NCI-H774 (cell line): ENCODE results near the gene LMF1.
A peak's percentile ranks its signal among the peaks of the same experiment; 100 is the strongest.
"Not testable (repeated sequence)": the region's sequence is repeated elsewhere in the genome, so short reads cannot be mapped to it uniquely, and the experiment has no call there.

Experiments used
- DNase-seq: peaks from one replicate; lab custom pipeline; 2025; lab: John Stamatoyannopoulos, UW

LMF1 gene

DNA sequence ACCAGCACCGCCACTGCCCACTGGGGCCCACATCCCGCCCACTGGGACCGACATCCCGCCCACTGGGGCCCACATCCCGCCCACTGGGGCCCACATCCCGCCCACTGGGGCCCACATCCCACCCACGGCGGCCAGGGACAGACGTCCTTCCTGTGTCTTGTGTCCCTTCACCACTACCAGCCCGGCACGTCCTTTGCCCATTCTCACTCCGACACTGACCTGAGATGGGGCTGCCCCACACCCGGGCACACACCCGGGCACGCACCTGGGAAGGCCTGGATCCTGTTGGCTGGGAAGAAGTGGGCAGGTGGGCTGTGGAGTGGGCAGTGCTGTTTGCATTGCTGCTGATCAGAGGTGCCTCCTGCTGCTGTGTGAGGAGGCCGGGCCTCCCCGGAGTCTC, 141.9 kb downstream of the LMF1 start:
- DNase-seq: no peak

DNA sequence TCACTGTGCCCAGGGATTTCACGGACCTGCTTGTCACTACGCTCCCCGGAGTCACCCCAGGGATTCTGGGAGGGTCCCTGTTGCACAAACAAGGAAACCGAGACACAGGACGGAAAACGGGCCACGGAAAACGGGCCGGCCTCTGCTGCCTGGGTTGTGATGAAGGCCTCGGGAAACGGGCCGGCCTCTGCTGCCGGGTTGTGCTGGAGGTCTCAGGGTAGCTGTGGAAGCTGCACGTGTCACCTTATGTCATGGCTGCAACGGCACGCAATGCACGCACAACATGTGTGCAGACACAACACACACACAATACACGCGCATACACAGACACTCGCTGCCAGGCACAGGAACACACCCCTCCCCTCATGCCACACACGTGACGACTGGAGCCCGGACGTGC, 143.3 kb downstream of the LMF1 start:
- DNase-seq: no peak

DNA sequence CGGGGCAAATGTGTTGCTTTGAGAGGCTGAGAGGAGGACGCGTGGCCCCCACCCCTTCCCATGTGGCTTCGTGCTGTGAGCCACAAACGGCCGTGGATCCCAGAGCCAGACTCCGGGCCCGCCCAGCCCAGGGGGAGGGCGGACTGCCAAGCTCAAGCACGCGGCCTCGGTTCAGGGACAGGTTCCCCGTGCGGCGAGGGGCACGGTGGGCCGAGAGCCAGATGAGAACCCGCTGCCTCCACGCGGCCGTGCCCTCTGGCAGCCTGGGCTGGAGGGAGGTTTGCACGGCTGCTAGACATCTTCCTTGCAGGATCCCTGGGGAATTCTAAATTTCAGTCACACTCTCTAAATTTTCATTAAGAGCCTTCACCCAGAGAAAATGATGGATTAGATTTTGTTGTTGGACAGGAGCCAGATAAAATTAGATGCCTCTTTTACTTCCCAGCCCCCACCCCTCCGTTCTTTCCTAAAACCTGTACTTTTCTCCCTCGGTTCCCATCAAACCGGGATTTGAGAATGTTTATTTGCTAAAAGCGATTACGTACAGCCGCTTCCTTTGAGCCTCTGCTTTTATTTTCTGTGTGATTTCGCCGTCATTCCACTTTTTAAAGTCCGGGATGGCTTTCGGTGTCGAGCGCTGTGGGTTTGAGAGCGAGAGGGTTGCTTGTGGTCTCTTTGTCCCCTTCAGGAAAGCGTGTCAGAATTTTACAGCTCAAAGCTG, 145.3 kb downstream of the LMF1 start:
- DNase-seq: no peak

DNA sequence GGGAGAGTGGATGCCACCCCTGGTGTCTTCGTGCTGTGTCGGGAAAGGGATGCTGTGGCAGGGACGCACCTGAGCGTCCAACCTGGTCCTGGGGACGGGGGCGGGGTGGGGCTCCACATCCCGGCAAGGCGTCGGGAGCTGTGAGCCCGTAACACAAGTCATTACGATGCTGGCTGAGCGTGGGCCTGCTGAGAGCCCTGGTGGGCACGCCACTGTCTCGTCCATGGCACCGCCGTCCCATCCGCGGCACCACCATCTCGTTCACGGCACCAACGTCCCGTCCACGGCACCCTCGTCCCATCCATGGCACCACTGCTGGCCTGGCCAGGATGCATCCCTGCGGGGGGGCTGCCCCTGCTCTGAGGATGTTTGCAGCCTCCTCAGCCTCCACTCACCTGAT, 146.2 kb downstream of the LMF1 start:
- DNase-seq: no peak

DNA sequence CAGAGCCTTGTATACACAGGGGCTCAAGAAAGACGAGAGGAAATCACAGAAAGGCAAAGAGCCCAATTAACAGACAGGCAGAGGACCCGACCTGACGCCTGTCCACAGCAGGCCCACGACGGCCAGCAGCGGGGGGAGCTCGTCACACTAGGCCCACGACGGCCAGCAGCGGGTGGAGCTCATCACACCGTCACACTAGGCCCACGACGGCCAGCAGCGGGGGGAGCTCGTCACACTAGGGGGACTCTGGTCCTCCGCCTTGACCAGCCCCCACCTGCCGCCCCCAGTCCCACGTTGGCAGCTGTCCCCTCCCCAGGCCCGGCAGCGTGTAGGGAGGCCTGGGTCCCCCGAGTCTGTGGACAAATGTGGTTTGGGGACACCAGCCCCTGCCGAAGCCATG, 146.6 kb downstream of the LMF1 start:
- DNase-seq: no peak

DNA sequence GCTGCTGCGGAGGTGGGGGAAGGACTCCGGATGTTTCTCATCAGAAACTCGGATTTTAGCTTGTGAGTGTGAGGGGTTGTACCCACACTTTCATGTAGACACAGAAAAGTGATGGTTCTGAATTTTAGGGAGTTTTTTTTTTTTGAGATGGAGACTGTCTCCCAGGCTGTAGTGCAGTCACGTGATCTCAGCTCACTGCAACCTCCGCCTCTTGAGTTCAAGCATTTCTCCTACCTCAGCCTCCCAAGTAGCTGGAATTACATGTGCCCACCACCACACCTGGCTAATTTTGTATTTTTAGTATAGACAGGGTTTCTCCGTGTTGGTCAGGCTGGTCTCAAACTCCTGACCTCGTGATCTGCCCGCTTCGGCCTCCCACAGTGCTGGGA, 147.9 kb downstream of the LMF1 start:
- DNase-seq: no peak

DNA sequence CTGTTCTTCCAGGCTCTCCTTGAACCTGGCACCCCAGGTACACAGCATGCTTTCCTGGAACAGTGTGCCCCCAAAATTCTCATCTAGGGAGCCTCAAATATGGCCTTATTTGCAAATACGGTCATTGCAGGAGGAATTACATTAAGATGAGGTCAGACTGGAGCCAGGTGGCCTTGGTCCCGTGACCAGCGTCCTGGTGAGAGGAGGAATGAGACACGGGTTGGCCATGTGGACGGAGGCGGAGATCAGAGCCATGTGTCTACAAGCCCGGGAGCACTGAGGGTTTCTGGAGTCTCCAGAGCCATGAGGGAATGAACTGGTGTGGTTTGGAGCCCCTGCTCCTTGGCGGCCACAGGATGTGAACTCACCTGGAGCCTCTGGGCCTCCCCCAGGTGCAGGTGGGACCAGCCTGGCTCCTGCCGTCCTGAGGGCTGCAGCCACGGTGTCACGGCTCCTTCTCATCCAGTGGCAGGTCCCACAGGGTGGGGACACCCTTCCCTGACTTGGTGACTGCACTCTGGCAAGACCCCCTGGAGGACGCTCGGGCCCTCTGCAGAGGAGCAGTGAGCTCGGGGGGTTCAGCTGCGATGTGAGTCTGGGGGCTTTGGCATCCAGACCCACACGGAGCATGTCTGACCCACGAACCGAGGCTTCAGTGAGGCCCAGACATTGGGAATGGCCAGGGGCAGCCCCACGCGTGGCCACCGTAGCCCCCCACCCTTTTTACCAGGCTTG, 148.4 kb downstream of the LMF1 start:
- peak; percentile 2 for DNase-seq

DNA sequence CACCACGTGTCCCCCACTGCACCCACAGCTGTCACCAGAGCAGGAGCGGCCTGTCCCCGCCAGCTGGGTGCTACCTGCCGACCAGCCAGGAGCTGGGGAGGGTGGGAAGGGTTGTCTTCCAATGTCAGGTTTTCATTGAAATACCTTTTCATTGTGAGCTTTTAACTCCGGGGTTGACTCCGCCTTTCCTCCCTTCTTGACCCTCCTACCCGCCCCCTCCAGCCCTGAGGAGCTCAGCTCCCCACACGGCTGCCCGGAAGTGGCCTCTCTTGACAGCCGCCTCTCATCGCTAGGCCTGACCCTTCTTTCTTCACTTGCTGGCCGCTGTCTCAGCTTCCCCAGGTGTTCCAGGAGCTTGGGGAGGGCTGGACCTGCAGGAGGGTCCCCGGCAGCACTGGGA, 149.0 kb downstream of the LMF1 start:
- DNase-seq: no peak

DNA sequence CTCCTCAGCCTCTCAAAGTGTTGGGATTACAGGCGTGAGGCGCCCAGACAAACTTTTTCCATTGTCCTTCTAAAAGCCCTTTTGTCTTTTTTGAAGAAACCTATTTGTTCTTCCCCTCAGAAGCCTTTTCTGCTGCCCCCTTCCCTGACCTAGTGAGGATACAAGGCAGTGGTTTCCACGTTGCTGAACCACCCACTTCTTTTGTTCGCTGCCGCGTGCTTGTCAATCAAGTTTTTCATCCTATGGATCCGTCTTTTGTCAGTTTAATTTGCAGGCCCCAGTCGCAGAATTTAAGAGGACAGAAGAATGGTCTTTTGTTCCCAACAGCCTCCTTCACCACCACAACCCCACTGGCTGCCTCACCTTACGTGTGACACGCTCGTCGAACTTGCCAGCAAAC, 150.0 kb downstream of the LMF1 start:
- DNase-seq: no peak

DNA sequence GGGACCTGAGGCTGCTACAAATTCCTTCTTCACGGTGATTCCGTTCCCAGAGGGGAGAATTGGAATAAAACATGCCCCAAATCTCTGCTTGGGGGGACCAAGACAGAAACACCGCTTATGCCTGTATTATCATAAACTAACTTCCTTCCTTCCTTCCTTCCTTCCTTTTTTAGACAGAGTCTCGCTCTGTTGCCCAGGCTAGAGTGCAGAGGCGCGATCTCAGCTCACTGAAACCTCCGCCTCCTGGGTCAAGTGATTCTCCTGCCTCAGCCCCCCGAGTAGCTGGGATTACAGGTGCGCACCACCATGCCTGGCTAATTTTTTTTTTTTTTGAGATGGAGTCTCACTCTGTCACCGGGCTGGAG, 150.8 kb downstream of the LMF1 start:
- not testable (repeated sequence) for DNase-seq

DNA sequence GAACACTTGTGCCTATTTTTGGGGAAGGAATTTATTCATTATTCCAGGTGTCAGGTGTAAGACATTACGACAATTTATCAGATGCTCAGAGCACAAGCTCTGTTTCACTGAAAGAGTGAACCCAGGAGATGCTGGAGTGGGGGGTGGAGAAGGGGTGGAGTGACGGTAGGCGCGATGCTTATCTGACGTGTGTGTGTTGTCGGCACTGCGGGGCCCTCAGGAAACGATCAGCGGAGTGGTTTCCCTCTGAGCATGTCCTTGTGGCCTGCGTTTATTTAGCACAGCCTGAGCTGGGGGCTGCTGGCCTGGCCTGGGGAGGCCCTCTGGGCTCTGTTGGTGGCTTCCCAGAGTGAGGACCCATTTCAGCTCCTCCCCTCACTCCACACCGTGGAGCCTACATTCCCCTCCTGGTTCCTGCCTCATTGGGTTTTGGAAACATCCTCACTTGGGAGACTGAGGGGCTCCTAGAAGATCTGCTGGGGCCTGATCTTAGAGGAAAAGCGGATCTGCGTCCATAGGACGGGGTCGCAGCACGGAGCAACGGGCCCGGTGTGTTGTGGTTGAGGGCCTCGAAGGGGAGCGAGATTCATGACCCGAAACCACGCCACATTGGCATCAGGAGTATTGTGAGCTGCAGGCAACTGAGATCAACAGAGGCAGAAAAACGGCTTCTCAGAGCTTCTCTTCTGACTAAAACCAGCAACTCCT, 151.3 kb downstream of the LMF1 start:
- DNase-seq: no peak

DNA sequence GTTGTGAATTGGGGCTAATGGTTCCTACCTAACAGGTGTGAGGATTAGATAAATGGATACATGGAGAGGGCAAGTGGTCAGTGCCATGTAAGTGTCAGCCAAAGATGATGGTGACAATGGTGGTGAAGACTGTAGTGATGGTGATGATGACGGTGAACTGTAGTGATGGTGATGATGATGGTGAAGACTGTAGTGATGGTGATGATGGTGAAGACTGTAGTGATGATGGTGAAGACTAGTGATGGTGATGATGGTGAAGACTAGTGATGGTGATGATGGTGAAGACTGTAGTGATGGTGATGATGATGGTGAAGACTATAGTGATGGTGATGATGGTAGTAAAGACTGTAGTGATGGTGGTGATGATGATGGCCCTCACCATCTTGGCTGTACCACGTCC, 152.2 kb downstream of the LMF1 start:
- DNase-seq: no peak

DNA sequence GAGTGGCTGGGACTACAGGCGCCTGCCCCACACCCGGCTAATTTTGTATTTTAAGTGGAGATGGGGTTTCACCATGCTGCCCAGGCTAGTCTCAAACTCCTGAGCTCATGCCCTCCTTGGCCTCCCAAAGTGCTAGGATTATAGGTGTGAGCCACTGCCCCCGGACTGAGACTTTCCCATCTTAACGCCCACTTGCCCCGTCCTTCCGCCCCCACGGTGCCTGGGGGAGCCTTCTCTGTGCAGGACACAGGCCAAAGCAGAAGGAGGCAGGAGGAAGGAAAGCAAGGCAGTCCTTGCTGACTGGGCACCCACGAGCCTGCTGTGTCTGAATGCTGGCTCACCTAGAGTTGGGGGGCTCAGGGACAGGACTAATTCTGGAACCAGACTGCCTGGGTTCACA, 152.7 kb downstream of the LMF1 start:
- DNase-seq: no peak

DNA sequence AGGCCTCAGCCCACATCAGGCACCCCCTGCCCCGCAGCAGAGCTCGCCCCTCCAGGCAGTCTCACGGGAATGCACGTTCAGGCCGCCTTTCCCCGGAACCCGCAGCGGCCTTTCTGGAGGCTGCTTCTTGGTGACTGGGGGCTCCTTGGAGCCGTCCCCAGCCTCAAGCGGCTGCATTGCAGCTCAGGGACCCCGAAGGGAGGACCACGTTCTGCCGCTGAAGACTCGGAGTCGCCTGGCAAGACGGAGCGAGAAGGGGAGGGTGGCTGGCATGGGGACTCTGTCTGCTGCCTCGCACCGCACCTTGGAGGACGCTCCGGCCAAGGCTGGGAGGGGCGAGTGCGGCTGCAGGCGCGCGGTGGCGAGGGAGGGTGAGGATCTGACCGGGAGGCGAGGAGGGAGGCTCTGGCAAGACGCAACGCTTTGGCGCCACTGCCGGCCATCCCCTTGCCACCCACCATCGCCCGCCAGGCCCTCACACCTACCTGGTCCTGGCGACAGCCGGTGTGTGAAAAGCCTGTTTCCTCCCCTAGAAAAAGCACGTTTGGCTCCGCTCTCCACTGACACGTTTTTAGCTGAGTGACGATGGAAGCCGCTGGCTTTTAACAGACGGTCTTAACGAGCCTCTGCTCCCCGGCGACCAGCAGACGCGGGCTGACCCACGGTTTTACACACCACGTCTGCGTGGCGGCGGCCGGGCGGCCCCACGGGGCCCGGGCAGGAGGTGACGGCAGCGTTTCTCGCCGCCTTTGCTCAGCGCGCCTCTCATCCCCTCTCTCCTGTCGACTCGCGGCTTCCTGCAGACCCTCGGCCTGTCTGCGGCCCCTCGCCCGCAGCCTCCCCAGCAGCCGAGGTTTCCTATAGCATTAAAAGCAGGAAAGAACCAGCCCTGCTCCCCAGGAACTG, 153.5 kb downstream of the LMF1 start:
- no peak for DNase-seq

DNA sequence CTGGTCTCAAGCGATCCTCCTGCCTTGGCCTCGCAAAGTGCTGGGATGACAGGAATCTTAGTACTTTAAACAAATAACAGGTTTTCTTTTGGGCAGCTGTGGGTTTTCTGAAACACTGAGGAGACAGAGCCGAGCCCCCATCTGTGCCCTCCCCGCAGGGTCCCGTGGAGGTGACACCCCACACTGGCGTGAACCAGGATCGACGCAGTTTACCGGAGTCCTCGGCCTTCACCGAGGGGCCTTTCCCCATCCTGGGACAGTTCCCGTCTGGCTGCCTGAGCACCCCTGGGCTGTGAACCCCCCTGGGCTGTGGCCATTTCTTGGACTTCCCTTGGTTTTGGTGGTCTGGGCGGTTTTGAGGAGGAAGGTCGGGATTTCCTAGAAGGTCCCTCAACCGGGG, 154.9 kb downstream of the LMF1 start:
- no peak for DNase-seq

DNA sequence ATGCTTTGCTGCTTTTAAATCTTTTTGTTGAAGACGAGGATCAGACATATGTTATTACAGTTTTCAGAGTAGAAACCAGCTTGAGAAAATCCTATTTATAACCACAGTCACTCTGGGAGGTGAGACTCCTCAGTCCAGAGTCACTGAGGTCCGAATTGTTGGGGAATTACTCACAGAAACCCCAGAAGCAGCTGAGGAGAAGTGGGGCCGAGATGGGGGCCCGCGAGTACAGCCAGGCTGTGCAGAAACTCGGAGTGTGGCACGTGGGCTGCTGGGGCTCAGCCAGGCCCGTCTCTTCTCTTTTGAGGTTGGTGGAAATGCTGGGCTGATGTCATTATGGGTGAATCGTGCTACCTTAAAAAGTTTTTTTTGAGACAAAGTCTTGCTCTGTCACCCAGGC, 155.8 kb downstream of the LMF1 start:
- DNase-seq: no peak

DNA sequence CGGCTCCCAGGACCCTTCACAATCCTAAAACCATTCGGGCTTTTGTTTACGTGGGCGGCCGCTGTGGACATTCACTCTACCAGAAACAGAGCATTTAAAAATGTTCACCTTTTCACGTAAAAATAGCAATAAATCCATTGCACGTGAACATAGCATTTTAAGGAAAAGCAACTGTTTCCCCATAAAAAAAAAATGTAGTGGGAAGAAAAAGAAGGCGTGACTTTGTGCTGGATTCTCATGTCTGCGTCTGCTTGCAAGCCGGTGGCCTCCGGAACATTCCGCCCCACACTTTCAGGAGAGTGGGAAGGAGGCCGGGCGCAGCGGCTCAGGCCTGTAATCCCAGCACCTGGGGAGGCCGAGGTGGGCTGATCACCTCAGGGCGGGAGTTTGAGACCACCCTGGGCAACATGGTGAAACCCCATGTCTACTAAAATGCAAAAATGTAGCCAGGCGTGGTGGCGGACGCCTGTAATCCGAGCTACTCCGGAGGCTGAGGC, 156.8 kb downstream of the LMF1 start:
- DNase-seq: no peak

DNA sequence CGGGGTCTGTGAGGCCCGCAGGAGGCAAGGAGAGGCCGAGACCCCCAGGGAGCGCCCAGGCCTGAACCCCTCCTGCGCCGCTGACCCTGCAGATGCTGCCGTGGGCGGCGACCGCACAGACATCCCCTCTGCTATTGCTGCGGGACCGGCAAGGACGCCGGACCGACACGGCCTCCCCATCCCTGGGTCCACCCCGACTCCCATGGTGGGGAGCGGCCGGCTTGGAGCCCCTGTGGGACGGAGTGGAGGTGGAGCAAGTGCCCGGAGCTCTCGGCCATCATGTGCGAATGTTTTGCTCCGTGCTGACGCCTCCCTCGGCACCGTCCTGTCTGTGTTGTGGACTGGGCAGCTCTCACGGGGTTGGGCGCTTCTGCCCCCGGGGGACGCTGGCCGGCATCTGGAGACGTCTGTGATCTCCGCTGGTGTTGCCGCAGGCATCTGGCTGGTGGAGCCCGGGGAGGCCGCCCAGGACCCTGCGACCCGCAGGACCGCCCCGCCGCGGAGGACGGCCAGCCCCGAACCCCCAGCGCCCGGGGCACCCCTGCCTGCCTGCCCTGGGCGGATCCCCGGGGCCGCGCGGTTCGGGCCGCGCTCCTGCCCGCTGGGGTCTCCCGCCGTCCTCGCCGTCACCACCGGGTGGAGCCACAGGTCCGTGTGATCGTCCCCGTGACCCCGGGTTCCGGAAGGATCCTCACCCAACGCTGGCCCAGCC, 157.4 kb downstream of the LMF1 start:
- DNase-seq: no peak

DNA sequence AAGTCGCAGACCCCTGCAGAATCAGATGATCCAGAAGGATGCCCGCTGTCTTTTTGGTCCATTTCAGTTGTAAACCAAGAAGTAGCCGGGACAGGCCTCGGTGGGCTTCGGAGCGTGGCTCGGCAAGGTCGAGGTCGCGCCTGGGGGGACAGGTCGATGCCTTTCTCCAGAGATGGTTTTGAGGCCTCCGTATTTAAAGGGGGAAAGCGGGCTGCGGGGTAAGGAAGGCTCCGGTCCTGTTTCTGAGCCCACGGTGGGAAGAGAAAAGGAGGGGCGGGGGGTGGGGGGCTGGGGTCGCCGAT, 162.7 kb downstream of the LMF1 start:
- no peak for DNase-seq

DNA sequence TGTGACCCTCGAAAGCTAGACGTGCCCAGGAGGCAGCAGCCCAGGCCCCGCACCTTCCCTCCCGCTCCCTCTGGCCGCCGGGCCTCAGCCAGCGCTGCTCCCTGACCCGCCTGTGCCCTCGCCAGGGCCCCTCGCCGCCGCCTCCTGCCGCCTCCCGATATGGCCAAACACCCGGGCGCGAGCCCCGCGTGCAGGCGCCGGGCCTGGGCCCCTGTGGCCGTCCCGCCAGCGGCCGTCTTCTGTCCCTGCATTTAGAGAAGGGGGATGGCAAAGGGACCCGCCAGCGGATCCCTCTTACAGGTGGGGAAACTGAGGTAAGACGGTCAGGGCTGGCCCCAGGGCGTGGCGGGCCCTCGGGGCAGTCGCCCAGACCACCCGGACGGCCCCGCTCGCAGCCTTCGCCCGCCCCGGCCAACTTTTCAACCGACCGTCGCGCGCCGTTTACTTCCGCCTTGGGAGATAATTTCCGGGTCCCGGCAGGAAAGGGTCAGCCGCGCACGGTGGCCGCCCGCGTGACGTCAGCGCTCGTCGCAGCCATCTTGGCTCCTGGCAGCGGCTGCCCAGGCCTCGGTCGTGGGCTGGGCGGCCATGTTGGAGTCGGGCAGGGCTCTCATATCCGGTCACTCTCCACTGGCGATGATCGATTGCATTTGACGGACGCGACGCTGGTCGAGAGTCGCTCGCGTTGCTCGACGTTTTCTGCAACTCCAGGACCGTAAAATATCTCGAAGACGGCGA, 163.3 kb downstream of the LMF1 start:
- peak; percentile 86 for DNase-seq

DNA sequence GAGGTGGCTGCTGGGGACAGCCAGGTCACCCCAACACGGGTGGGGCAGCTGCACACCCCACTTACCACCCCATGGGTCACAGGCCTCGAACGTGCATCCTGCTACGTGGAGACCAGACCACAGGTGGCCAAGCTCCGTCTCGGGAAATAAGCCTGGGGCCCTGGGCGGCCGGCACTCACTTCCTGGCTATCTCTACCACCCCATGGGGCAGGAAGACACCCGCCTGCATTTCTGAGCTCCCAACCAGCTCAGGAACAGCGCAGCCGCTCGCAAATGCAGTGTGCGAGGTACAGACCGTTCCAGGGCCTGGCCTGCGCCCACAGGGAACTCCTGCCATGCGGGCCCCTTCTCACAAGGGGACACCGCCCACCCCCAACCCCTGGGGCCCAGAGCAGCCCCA, 165.3 kb downstream of the LMF1 start:
- DNase-seq: no peak
